ENCODE results near the gene HMOX1.
"Not testable (repeated sequence)": the region's sequence is repeated elsewhere in the genome, so short reads cannot be mapped to it uniquely, and the experiment has no call there.

Gene HMOX1

GRCh38 chr22:35434061-35434710 is 53.3 kb downstream of the HMOX1 start:
- no peak for DNase-seq (ENCODE audit: low read depth, low spot score)

GRCh38 chr22:35435201-35435740 is 54.4 kb downstream of the HMOX1 start:
- no peak for DNase-seq (ENCODE audit: low read depth, low spot score)

GRCh38 chr22:35436421-35436820 is 55.5 kb downstream of the HMOX1 start:
- DNase-seq (ENCODE audit: low read depth, low spot score) = no peak

GRCh38 chr22:35437049-35437448 is 56.2 kb downstream of the HMOX1 start:
- peak; percentile 68 for DNase-seq (ENCODE audit: low read depth, low spot score)

GRCh38 chr22:35438673-35439364 is 57.9 kb downstream of the HMOX1 start:
- not testable (repeated sequence) for DNase-seq (ENCODE audit: low read depth, low spot score)

- no peak for DNase-seq (ENCODE audit: low read depth, low spot score)
Observed at GRCh38 chr22:35439365-35439717, 58.4 kb downstream of the HMOX1 start.

GRCh38 chr22:35440129-35440528 is 59.2 kb downstream of the HMOX1 start:
- DNase-seq (ENCODE audit: low read depth, low spot score) = no peak

- DNase-seq (ENCODE audit: low read depth, low spot score) = no peak
Observed at GRCh38 chr22:35441489-35442100, 60.7 kb downstream of the HMOX1 start.

GRCh38 chr22:35442471-35442870 is 61.6 kb downstream of the HMOX1 start:
- DNase-seq (ENCODE audit: low read depth, low spot score) = no peak

- DNase-seq (ENCODE audit: low read depth, low spot score) = no peak
Observed at GRCh38 chr22:35443338-35443737, 62.4 kb downstream of the HMOX1 start.

All from iPS DF 19.7 (cell line).